Measurements from ENCODE around the gene SUPT5H. TPM values are rescaled to one million over a fixed set of nuclear protein-coding genes. Genes with fewer than 3 reads are reported as not detected.
A peak's percentile ranks its signal among the peaks of the same experiment; 100 is the strongest.
"Not testable (repeated sequence)": the region's sequence is repeated elsewhere in the genome, so short reads cannot be mapped to it uniquely, and the experiment has no call there.

Gene SUPT5H
- total RNA-seq, 1 donor from 2014 or later: 62.2 TPM

DNA sequence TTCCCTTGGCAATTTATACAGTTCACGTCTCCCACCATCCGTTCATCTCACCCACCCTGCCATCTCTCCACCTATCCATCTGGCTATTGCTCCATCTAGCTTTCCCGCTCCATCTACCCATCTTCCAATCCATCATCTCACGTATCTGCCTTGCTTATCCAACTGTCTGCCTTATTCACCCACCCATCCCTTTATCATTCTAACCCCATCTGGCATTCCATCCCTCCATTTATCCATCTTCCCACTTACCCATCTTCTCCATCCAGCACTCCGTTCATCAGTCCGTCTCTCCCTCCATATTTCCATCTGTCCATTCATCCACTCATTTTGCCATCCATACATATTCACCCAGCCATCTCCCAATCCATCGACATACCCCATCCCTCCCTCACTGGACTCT is 19.6 kb upstream of the SUPT5H start:
- no peak for DNase-seq

DNA sequence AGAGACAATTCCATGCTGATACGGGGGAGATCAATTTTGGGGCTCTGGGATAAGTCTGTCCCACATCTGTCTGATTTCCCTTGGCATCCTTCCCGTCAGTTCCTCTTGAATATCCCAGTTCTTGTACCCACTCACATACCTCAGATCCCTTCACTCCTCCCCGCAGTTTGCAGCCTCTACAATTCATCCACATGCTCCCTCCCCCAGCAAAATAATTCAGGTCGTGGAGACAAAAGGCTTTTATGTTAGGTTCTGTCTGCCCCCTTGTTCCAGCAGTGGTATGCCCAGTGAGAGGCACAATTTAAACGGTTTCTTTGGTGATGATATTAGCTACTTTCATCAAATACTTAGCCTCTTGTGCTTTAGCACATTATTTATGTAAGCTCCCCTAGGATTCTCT is 19.2 kb upstream of the SUPT5H start:
- no peak for DNase-seq

DNA sequence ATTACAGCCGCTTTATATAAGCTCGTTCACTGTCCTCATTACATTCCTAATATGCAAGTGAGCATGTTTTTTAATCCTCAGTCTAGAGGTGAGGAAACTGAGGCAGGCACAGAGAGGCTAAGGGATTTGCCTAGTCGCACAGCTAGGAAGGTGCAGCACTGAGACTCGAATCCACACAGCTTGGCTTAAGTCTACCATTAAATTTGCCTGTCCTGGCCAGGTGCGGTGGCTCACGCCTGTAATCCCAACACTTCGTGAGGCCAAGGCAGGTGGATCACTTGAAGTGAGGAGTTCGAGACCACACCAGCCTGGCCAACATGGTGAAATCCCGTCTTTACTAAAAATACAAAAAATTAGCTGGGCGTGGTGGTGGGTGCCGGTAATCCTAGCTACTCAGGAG is 17.7 kb upstream of the SUPT5H start:
- DNase-seq: no peak

DNA sequence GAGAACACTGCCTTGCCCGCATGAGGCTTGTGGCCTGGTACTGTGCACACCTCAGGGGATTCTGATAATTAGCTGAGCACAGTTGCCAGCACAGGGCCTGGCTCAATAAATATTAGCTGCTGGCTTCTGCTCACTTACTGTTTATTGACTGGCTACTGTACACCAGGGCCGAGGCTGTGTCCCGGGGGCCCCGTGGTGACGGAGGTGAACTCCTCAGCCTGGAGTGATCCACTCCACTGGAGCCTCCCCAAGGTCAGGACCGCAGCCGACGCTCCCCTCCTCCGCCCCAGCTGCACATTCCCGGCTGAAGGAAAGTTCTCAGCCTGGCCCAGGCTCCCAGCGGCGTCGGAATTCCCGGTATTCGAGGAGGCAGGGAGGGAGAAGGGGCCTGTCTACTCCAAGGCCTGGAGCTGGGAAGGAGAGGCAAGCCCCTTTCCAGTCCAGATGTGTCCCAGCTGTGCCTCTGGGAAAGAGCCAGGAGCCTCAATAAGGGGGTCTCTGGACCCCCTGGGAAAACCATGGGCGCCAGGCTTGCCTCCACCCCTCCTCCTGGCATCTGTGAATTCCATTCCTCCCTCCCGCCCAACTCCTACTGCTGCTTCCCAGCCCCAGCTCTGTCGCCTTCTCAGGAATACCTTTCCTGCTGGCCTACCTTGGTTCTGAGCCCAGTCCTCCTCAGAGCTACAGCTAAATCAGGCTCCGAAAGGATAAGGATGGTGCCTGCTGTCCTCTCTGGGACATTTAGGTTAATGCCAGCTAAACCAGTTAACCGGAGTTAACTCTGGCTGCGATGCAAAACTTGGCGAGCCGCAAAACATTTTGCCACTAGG is 16.9 kb upstream of the SUPT5H start:
- peak; percentile 94 for DNase-seq

DNA sequence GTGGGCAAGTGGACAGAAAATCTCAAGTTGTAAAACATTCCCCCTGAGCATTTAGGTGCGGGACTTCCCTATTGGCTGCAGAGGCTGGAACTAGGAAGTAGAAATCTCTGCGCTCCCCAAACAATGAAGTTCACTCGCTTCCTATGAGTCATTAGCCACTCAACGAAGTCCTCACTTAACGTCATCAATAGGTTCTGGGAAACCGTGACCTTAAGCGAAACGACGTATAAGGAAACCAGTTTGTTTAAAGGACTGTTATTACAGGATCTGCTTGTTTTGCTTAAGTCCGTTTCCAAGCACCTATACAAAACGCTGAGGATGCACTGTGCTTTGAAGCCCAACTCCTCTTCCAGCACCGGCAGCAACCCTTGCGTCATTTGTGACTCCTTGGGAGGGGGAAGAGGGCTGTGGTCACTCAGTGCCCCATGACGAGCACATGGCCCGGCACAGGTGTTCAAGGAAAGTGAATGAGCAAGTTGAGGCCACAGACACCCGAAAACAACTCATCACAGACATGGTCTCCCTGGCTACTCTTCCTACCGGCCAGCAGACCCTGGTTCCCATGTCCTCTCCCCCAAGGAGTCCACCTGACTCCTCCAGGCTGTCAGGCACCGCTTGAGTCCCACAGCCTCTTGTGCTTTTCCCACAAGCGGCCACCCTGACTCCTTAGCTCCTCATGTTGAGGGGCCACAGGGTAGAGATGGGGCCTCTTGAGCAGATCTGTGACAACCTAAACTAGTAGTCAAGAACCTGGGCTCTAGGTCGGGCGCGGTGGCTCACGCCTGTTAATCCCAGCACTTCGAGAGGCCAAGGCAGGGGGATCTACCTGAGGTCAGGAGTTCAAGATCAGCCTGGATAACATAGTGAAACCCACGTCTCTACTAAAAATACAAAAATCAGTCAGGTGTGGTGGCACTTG is 14.4 kb upstream of the SUPT5H start:
- DNase-seq: no peak

DNA sequence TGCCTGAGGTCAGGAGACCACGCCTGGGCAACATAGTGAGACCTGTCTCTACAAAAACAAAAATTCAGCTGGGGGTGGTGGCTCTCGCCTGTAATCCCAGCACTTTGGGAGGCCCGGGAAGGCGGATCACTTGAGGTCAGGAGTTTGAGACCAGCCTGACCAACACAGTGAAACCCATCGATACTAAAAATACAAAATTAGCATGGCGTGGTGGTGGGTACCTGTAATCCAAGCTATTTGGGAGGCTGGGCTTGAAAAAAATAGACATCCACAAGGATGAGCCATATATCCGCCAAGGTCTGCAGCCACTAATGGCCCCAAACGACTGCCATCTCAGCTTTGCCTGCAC is 12.7 kb upstream of the SUPT5H start:
- no peak for DNase-seq

DNA sequence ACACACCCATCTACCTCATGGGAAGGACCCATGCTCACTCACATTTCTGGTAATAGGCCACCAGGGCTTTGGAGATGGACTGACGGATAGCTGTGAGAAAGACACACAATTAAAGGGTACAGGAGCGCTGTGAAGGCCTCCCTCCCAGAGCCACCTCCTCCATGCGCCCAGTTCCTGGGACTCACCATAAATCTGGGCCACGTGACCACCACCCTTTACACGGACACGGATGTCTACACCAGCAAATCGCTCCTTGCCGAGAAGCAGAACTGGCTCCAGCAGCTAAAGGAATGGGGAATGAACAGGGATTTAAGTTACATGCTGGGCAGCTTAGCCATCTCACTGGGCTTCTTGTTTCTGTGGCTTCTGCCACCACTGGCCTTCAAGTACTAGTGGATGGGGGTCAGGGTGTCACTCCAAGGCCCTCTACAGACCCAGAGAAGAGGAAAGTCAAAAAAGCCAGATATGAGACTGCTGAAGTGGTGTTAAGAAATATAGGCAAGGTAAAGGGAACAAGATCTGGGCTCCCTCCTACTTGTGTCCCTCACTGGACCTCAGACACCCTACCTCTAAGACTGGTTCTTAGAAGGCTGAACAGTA is 11.8 kb upstream of the SUPT5H start:
- DNase-seq: no peak

DNA sequence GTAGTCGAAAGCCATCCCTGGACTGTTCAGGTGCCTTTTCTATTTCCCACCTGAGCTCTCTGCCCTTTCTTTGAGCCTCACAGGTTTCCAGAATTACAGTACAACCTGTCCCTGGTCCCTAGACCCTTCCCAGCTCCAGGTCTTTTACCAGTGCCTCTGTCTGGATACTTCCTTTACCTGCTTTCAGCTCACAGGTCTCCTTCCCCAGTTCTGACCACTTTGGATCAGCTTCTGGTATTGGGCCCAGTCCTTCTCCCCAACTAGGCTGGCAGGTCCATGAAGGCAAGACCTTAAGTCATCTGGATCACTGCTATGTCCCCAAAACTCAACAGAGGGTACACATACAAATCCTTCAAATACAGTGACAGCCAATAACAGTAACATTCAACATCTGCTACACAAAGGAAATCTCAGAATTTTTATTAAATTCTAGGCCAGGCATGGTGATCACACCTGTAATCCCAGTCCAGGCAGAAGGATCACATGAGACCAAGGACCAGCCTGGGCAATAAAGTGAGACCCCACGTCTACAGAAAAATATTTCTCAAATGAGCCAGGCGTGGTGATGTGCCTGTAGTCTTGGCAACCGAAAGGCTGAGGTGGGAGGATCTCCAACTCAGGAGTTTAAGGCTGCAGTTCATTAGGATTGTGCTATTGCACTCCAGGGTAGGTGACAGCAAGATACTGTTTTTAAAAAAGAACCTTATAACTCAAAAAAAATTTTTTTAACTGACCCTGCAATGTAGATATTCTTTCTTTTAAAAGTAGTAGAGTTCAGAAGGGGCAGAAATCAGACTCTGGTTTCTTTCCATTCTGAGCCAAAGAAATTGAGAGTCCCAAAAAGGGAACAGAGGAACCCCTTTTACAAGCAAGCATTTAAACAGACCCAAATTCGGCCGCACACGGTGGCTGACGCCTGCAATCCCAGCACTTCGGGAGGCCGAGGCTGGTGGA is 11.0 kb upstream of the SUPT5H start:
- no peak for DNase-seq

DNA sequence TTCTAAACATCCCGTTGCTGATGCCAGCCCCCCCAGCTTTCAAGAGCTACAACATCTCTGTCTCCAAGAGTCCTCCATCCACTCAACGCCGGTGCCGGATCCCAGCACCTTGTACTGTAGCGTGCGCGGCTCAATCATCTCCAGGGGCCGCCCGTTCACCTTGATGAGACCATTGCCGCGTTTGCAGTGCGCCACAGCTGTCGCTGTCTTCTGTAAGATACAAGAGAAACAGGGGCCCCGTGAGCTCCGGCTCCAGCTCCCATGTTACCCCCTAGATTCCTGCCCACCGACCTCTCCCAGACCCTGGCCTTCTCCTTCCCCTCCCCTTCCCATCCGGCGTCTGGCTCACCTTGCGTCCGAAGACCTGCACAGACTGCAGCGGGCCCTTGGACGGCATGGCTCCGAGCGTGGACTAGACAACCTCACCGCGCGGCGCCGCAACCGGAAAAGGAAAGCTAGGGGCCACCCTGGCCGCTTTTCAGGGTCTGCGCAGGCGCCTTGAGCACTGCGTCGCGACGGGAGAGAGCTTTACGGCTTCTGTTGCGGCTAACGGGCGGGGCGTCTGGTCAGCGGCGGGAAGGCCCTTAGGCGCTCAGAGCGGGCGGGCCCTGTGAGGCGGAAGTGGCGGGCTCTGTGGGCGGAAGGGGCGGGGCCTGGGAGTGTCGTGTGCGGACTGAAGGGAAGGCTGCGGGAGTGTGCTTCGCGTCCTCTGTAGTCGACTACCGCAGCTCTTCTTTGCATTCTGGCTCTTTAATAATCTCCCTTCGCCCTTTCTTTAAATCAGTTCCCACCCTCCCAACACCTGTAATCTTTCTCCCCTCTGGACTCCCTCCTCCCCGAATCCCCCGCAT is 9.7 kb upstream of the SUPT5H start, which contains the start of gene RPS16:
RPS16 (minus strand) TSS at position 451 of the 851 bp plus-strand sequence; CDS start at position 397, 54 bp downstream.
- peak; percentile 99 for DNase-seq

DNA sequence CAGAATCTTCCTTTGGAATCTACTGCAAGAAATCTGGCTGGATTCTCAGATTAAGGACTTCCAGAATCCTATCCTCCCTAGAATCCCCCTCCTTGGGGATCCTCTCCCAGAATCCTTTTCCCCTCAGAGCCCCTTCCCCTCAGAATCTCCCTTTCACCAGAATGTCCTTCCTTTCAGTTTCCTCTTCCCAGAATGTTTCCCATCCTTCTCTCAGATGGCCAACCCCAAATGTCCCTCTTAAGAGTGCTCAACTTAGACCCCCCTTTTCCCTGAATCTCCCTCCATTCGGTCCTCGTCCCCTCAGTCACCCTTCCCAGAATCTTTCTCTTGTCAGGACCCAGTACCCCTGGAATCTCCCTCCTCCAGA is 9.0 kb upstream of the SUPT5H start:
- DNase-seq: no peak

DNA sequence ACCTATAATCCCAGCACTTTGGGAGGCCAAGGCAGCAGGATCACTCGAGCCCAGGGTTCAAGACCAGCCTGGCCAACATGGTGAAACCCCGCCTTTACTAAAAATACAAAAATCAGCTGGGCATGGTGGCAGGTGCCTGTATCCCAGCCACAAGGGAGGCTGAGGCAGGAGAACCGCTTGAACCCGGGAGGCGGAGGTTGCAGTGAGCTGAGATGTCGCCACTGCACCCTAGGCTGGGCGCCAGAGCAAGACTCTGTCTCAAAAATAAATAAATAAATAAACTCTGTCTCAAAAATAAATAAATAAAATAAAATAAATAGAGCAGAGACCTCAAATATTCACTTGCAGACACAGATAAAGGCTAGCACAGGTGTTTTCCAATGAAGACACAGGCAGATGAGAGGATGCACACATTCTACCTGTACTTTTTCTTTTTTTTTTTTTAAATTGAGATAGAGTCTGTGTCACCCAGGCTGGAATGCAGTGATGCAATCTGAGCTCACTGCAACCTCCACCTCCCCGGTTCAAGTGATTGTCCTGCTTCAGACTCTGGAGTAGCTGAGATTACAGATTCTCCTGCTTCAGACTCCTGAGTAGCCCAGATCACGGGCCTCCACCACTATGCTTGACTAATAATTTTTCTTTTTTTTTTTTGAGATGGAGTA is 7.0 kb upstream of the SUPT5H start:
- no peak for DNase-seq

DNA sequence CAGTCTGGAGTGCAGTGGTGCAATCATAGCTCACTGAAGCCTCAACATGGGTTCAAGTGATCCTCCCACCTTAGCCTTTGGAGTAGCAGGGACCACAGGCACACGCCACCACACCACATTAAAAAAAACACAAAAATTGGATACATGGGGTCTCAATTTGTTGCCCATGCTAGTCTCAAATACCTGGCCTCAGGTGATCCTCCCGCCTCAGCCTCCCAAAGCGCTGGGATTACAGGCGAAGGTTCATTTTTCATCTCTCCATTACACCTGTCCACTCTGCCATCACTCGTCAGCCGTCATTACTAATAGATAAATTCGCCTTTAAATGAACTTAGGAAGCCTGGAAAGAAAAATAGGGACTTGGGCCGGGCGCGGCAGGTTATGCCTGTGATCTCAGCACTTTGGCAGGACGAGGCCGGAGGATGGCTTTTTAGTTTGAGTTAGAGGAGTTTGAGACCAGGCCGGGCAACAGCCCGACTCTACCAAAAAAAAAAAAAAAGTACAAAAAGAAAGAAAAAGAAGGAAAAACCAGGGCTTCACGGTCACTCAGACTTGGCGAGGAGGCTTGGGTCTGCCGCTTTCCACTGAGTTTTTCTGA is 685 bp upstream of the SUPT5H start:
- no peak for DNase-seq

DNA sequence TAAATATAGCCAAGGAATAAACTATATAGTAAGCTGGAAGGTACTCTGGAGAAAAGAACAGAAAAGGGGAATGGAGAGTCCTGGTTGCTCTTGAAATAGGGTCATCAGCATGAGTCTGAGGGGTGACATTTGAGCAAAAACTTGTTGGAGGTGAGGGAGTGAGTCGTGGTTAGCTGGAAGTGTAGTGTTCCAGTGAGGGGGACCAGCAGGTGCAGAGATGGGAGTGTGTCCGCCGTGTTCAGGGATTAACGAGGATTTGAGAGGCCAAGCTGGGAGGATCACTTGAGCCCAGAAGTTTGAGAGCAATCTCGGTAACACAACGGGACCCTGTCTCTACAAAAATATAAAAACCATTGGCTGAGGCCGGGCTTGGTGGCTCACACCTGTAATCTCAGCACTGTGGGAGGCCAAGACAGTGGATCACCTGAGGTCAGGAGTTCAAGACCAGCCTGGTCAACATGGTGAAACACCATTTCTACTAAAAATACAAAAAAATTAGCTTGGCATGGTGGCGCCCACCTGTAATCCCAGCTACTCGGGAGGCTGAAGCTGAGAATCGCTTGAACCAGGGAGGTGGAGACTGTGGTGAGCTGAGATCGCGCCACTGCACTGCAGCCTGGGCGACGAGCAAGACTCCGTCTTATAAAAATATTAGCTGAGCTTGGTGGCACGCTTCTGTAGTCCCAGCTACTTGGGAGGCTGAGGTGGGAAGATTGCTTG is 1.1 kb downstream of the SUPT5H start:
- DNase-seq: no peak

DNA sequence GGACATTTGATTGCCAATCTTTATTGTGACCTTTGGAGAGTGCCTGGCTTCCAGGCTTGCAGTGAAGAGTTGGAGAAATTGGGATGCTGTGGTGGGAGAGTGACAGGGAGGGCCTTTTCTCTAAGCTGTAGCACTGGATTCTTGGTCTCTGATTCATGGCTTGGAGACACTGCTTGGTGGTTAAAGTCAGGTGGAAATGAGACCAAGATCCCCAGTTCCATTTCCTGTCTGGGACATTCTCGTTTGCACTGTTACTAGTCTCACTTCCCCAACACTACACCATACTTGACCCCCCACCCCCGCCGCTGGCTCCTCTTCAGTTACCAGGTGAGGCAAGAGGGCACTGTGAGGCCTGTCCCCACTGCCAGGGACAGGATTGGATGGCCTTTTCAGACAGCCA is 2.9 kb downstream of the SUPT5H start:
- no peak for DNase-seq

DNA sequence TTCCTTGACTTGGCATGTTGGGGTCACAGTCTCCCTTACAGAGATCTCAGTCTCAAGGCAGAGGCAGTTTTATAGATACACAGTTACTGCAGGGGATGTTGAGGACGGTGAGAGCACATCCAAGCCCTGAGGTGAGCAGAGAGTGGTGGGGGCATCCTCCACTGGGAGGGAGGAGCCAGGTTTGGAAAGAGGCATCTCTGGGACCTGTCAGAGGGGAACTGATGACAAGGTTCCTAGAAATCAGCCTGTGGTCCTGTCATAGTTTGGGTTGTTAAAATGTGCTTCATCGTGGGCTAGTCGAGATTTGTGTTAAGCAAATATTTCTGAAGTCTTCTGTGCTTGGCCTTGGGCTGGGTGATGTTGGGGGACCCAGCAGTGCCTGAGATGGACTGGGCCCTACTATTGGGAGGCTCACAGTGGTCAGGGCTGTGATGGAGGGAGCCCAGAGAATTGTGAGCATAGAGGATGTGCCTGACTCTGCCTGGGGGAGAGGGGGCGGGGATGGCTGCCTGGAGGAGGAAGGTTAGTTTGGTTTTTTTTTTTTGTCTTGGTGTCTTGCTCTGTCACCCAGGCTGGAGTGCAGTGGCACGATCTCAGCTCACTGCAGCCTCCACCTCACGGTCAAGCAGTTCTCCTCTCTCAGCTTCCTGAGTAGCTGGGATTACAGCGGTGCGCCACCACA is 3.9 kb downstream of the SUPT5H start:
- no peak for DNase-seq

DNA sequence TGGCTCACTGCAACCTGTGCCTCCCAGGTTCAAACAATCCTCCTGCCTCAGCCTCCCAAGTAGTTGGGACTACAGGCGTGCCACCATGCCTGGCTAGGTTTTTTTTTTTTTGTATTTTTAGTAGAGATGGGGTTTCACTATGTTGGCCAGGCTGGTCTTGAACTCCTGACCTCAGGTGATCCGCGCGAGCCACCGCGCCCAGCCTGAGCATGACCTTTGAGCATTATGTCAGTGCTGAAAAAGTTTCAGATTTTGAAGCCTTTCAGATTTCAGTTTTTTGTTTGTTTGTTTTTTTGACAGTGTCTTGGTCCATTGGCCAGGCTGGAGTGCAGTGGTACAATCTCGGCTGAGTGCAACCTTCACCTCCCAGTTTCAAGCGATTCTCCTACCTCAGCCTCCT is 5.9 kb downstream of the SUPT5H start:
- not testable (repeated sequence) for DNase-seq

DNA sequence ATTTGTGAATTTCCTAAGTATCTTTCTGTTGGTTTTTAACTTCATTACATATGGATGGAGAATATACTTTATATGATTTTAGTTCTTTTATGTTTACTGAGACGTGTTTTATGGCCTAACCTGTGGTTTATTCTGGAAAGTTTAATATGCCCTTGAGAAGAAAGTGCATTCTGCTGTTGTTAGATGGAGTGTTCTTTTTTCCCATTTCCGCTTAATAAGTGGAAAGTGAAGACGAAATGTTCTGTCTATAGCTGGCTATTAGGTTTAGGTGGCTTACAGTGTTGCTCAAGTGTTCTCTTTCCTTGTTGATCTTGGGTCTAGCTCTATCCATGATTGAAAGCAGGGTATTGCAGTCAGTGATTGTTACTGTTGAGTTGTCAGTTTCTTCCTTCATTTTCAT is 18.0 kb downstream of the SUPT5H start:
- no peak for DNase-seq

DNA sequence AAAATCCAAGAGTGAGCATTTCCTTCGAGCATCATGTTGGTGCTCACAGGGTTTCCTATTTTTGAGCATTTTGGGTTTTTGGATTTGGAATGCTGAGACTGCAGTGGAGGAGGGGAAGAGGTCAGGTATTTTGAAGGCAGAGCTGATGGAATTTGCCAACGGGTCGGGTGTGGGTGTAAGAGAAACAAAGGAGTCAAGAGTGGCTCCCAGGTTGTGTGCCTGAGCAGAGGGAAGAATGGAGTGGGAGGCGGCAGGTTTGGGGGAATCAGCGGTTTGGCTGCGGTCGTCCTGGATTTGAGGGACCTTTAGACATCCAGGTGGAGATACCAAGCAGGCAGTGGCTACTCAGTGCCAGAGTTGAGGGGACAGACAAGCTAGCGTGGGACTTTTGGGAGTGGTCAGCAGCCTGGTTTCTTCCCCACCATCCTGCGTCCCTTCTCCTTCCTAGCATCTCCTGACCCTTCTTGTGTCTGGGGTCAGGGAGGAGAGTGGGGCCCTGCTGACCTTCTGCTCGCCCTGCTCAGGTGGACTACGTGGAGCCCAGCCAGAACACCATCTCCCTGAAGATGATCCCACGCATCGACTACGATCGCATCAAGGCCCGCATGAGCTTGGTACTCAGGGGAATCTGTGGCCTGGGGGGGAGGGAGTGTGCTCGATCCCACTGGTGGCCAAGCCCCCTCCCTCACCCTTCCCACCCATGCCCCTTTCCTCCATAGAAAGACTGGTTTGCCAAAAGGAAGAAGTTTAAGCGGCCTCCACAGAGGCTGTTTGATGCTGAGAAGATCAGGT is 20.8 kb downstream of the SUPT5H start:
- no peak for DNase-seq

Data from tongue (tissue), 2 donors.